Vagina (tissue), 2 donors: Measurements from ENCODE around the gene NCKAP5L. TPM values are rescaled to one million over a fixed set of nuclear protein-coding genes. Genes with fewer than 3 reads are reported as not detected.
"Not testable (repeated sequence)": the region's sequence is repeated elsewhere in the genome, so short reads cannot be mapped to it uniquely, and the experiment has no call there.

Experiments used
- DNase-seq, 2 donors: peaks; one replicate each; pipeline ENCODE4 v3.0.0-alpha.2; 2017; ENCODE audit errors: extremely low spot score in 2 of 2
- H3K27ac ChIP-seq: fragments of 200-600 bp; sonication (generic); one replicate; pipeline ENCODE4 v1.5.1; 2019
- H3K27me3 ChIP-seq: fragments of 200-600 bp; sonication (generic); one replicate; pipeline ENCODE4 v1.5.1; 2019
- H3K36me3 ChIP-seq, 2 donors: fragments of 200-600 bp; sonication (generic); one replicate each; pipeline ENCODE4 v1.5.1; 2017 to 2019
- H3K4me1 ChIP-seq: fragments of 200-600 bp; sonication (generic); one replicate; pipeline ENCODE4 v1.5.1; 2019
- H3K4me3 ChIP-seq, 2 donors: fragments of 200-600 bp; sonication (generic); 1 replicate in 1 of 2; 2 replicates in 1 of 2; pipeline ENCODE4 v1.5.1; 2016 to 2019
- H3K9me3 ChIP-seq: fragments of 200-600 bp; sonication (generic); one replicate; pipeline ENCODE4 v1.5.1; 2019
- CTCF ChIP-seq, 3 experiments: fragments of 450-650 bp in 2 of 3; fragments of 200-600 bp in 1 of 3; sonication (generic) in 1 of 3; IDR thresholded peaks; one replicate each; pipeline ENCODE4 v1.5.1; 2017 to 2019; ENCODE audit warnings: antibody characterized with exemption in 3 of 3, mild to moderate bottlenecking in 2 of 3, moderate library complexity in 2 of 3
- POLR2A ChIP-seq, 2 donors: fragments of 450-650 bp; IDR thresholded peaks; one replicate each; pipeline ENCODE4 v1.6.1; 2017; ENCODE audit warnings: antibody characterized with exemption in 2 of 2, mild to moderate bottlenecking in 2 of 2, moderate library complexity in 2 of 2
- POLR2AphosphoS5 ChIP-seq, 2 donors: sonication (generic); formaldehyde crosslinking; IDR thresholded peaks; one replicate each; pipeline ENCODE4 v1.9.0; 2017; ENCODE audit warnings: antibody characterized with exemption in 2 of 2, mild to moderate bottlenecking in 2 of 2, low read depth in 1 of 2; ENCODE audit not compliant: insufficient read depth in 1 of 2
- intact Hi-C: fragments of 100-400 bp; cut with DNase I; formaldehyde crosslinking; loops from one replicate; pipeline ENCODE4 v1.15.1; 2023
- total RNA-seq: library from RNA; depleted of rRNA; stranded (reverse); fragments of >200 nt; gene quantifications from one replicate; pipeline ENCODE4 v1.2.3, GENCODE V29; 2016

NCKAP5L gene
- total RNA-seq, 1 donor from 2014 or later, result 15.7 TPM

DNA sequence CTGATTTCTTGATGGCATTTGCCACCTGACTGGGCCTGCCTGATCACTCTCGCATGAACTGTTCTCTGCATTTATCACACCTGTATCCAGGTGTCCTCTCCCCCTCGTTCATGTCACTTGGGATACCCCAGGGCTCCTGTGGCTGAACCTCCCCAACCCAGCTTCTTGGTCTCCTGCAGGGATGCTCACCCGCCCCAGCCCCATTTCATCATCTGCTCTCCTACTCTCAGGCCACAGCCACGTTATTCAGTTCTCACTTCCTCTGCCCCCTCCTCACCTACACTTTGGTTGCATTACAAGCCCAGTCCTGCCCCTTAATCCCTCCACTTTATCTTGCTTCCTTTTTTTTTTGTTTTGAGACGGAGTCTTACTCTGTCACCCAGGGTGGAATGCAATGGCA lies 51.4 kb downstream of the NCKAP5L start:
- H3K4me1 ChIP-seq, result peaks cover 9% of the 10 kb centered on the region
- TF ChIP-seq POLR2AphosphoS5 (IDR thresholded peaks at IDR 0.05; ENCODE audit: insufficient read depth in 1 of 2, low read depth in 1 of 2) (no peak), CTCF (IDR thresholded peaks at IDR 0.05) (no peak), POLR2A (IDR thresholded peaks at IDR 0.05) (no peak)
- H3K27me3 ChIP-seq, result no peaks in the 10 kb centered on the region
- no peak overlapping the region for H3K4me3 ChIP-seq
- H3K27ac ChIP-seq, result no peak overlapping the region
- no peaks in the 10 kb centered on the region for H3K9me3 ChIP-seq
- no peaks in the 10 kb centered on the region for H3K36me3 ChIP-seq
- DNase-seq, result no peak
- intact Hi-C loops, result loop anchor here (5.0 kb wide), 1 partner anchor 60 kb away; no protein-coding TSS in a partner anchor

- DNase-seq, result no peak
- Histone ChIP-seq H3K27ac (no peak overlapping the region), H3K9me3 (no peaks in the 10 kb centered on the region), H3K36me3 (no peaks in the 10 kb centered on the region), H3K27me3 (no peaks in the 10 kb centered on the region), H3K4me3 (no peak overlapping the region), H3K4me1 (peaks cover 9% of the 10 kb centered on the region)
- intact Hi-C loops, result loop anchor here (5.0 kb wide), 1 partner anchor 61 kb away; no protein-coding TSS in a partner anchor
- TF ChIP-seq CTCF (IDR thresholded peaks at IDR 0.05), result peak; percentile 63 to 82 (median 77)
- no peak for TF ChIP-seq POLR2A (IDR thresholded peaks at IDR 0.05)
- TF ChIP-seq POLR2AphosphoS5 (IDR thresholded peaks at IDR 0.05; ENCODE audit: insufficient read depth in 1 of 2, low read depth in 1 of 2), result peak in 1 of 2 donors; percentile 16
Measured at GRCh38 chr12:49776413-49776812, 51.8 kb downstream of the NCKAP5L start.

- H3K4me3 ChIP-seq, H3K27ac ChIP-seq, H3K27me3 ChIP-seq, H3K4me1 ChIP-seq, intact Hi-C loops, DNase-seq, H3K36me3 ChIP-seq, H3K9me3 ChIP-seq: not testable (repeated sequence)
Measured at GRCh38 chr12:49773102-49773501, 55.1 kb downstream of the NCKAP5L start.

DNA sequence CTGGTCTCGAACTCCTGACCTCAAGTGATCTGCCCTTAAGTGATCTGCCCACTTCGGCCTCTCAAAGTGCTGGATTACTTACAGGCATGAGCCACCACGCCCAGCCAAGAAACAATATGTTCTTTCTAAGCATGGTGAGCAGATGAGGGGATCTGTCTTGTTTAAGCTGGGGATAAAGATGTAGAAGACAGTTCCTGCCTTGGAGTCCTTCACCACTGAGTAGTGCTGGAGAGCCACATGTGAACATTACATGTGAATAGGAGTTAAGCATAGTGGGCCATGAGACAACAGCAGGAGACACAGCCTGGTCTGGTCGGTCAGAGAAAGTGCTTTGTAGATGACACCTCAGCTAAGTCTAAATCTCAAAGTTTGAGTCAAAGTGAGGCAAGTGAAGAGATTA lies 60.9 kb downstream of the NCKAP5L start:
- H3K27ac ChIP-seq, result no peak overlapping the region
- no peak for TF ChIP-seq CTCF (IDR thresholded peaks at IDR 0.05)
- TF ChIP-seq POLR2AphosphoS5 (IDR thresholded peaks at IDR 0.05; ENCODE audit: insufficient read depth in 1 of 2, low read depth in 1 of 2), result no peak
- TF ChIP-seq POLR2A (IDR thresholded peaks at IDR 0.05), result no peak
- H3K9me3 ChIP-seq, result no peaks in the 10 kb centered on the region
- DNase-seq, result peak in 1 of 2 donors; percentile 47
- H3K36me3 ChIP-seq, result peaks cover 0 to 21% of the 10 kb centered on the region in 2 donors
- no peak overlapping the region for H3K4me3 ChIP-seq
- intact Hi-C loops, result no loop called here
- H3K27me3 ChIP-seq, result no peaks in the 10 kb centered on the region
- H3K4me1 ChIP-seq, result no peaks in the 10 kb centered on the region

GRCh38 chr12:49766115-49766455 lies 62.1 kb downstream of the NCKAP5L start:
- Histone ChIP-seq H3K4me1 (no peaks in the 10 kb centered on the region), H3K4me3 (no peak overlapping the region), H3K27ac (no peak overlapping the region), H3K9me3 (no peaks in the 10 kb centered on the region), H3K36me3 (peaks cover 0 to 33% of the 10 kb centered on the region in 2 donors), H3K27me3 (no peaks in the 10 kb centered on the region)
- no peak for TF ChIP-seq CTCF (IDR thresholded peaks at IDR 0.05)
- no peak for TF ChIP-seq POLR2AphosphoS5 (IDR thresholded peaks at IDR 0.05; ENCODE audit: insufficient read depth in 1 of 2, low read depth in 1 of 2)
- no peak for TF ChIP-seq POLR2A (IDR thresholded peaks at IDR 0.05)
- intact Hi-C loops, result no loop called here
- DNase-seq, result peak in 1 of 2 donors; percentile 44
